Natural killer cell treated with Interleukin-12 subunit alpha and Interleukin-12 subunit beta and Interleukin-15 and Interleukin-18, amount 100 ng/mL, for 72 hours (primary cell): ENCODE results near the gene RCAN3. TPM values are rescaled to one million over a fixed set of nuclear protein-coding genes. Genes with fewer than 3 reads are reported as not detected.
A peak's percentile ranks its signal among the peaks of the same experiment; 100 is the strongest.

ENCODE experiments used
- ATAC-seq, 2 donors: fragments of 150-1000 bp; cut with Tn5 transposase in 1 of 2; sonication (Bioruptor Pico), chemical (Tn5 transposase) in 1 of 2; 2 replicates each; pipeline ENCODE4 v1.10.0; 2021
- DNase-seq: peaks from one replicate; pipeline ENCODE4 v3.0.0; 2022; ENCODE audit warnings: low spot score
- H3K27ac Mint-ChIP-seq, 2 donors: 1 replicate in 1 of 2; 2 replicates in 1 of 2; pipeline ENCODE4 v1.8.0; 2022; ENCODE audit warnings: mixed read lengths in 2 of 2, mild to moderate bottlenecking in 1 of 2, moderate library complexity in 1 of 2
- H3K27me3 Mint-ChIP-seq, 2 donors: 1 replicate in 1 of 2; 2 replicates in 1 of 2; pipeline ENCODE4 v1.8.0; 2022; ENCODE audit warnings: mixed read lengths in 2 of 2
- H3K36me3 Mint-ChIP-seq: one replicate; pipeline ENCODE4 v1.8.0; 2022; ENCODE audit warnings: mixed read lengths
- H3K4me1 Mint-ChIP-seq, 2 donors: 1 replicate in 1 of 2; 2 replicates in 1 of 2; pipeline ENCODE4 v1.8.0; 2022; ENCODE audit warnings: low read depth in 2 of 2, mixed read lengths in 2 of 2, mild to moderate bottlenecking in 1 of 2
- H3K4me3 Mint-ChIP-seq: one replicate; pipeline ENCODE4 v1.8.0; 2022; ENCODE audit warnings: mixed read lengths
- H3K9me3 Mint-ChIP-seq: 2 replicates; pipeline ENCODE4 v1.8.0; 2022; ENCODE audit warnings: mixed read lengths
- total RNA-seq, 2 donors: library from RNA; stranded (reverse); gene quantifications; one replicate each; pipeline ENCODE4 v1.2.3, GENCODE V29; 2022

RCAN3 gene
- total RNA-seq, 2 donors from 2014 or later, result 1.9 to 2.7 TPM

DNA sequence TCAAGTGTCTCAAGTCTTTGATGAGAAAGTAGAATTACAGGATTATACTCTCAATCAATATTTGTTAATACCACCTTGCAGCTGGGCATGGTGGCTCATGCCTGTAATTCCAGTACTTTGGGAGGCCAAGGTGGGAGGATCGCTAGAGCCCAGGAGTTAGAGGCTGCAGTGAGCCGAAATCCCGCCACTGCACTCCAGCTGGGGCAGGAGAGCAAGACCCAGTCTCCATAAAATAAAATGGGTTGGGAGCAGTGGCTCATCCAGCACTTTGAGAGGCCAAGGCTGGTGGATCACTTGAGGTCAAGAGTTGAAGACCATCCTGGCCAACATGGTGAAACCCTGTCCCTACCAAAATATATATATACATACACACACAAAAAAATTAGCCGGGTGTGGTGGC is 52.1 kb downstream of the RCAN3 start:
- Mint-ChIP-seq H3K27me3 (peaks cover 36 to 41% of the 10 kb centered on the region in 2 donors), H3K36me3 (no peaks in the 10 kb centered on the region), H3K4me3 (no peak overlapping the region), H3K4me1 (peaks cover 0 to 3% of the 10 kb centered on the region in 2 donors), H3K9me3 (no peaks in the 10 kb centered on the region), H3K27ac (no peak overlapping the region)
- ATAC-seq, result no peak
- DNase-seq, result no peak

DNA sequence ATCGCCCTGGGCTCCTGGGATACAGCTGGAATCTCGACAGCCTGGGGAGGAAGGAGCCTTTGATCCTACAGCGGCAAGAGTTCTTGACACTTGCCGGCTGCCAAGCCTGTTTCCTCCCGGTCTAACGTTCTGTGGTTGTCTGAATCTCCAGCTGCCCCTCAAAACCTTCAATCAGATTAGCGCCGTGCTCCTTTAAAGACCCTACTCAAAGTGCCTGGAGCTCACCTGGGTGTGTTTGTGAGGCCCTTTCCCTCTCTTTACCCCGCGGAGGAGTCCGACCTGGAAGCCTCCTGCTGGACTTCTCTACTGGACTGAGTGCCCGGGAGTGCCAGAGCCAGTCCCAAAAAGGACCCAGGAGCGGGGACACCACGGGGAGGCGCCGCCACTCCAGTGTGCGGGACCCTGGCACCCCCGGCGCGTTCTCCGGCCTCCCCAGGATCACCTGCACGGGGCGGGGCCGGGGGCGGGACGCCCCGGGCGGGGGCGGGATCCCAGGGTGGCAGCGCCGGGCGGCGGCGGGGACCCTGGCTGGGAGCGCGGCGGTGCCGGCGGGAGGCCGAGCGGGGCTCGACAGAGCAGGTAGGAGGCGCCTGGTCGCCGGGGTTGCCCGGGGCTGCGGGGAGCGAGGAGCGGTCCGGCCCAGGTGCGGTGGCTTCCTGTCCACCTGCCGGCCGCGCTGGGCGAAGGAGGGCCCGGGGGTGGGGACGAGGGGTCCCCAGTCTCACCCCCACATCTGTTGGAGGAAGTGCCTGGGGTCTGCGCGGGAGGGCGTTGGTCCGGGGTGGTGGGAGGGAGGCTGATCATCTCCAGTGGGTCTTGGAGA is 53.2 kb downstream of the RCAN3 start, which contains the start of gene NCMAP:
TSS of gene NCMAP (plus strand) at position 497 of the 823 bp plus-strand sequence. CDS start 39,344 bp downstream, outside the sequence.
- H3K36me3 Mint-ChIP-seq, result no peaks in the 10 kb centered on the region
- peak in 1 of 2 donors; percentile 29 for ATAC-seq
- DNase-seq, result no peak
- peak within 1 kb of the TSS; percentile 16 for H3K4me3 Mint-ChIP-seq
- H3K27ac Mint-ChIP-seq, result no peak within 1 kb of the TSS
- H3K27me3 Mint-ChIP-seq, result peaks cover 37 to 41% of the 10 kb centered on the region in 2 donors
- H3K9me3 Mint-ChIP-seq, result no peaks in the 10 kb centered on the region
- H3K4me1 Mint-ChIP-seq, result peaks cover 0 to 3% of the 10 kb centered on the region in 2 donors

DNA sequence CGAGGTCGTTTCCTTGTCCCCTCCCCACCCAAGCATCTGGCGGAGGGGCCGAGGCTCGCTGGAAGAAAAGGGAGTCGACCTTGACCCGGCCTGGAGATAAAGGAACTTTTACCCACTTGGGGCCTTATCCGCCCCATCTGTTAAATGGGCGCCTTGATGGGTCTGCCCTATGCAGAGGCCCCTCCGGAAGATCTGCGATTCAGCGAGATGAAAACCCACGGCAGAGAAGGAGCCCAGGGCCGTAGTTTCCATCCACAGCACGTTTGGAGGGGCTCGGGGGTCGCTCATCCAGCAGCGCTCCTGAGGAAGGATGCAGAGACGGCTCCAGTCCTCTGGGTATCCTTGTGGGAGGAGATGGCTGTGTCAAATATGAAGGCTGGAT is 53.8 kb downstream of the RCAN3 start:
- peaks cover 0 to 3% of the 10 kb centered on the region in 2 donors for H3K4me1 Mint-ChIP-seq
- H3K4me3 Mint-ChIP-seq, result no peak overlapping the region
- peaks cover 34 to 37% of the 10 kb centered on the region in 2 donors for H3K27me3 Mint-ChIP-seq
- no peaks in the 10 kb centered on the region for H3K36me3 Mint-ChIP-seq
- DNase-seq, result no peak
- H3K27ac Mint-ChIP-seq, result no peak overlapping the region
- no peak for ATAC-seq
- no peaks in the 10 kb centered on the region for H3K9me3 Mint-ChIP-seq

DNA sequence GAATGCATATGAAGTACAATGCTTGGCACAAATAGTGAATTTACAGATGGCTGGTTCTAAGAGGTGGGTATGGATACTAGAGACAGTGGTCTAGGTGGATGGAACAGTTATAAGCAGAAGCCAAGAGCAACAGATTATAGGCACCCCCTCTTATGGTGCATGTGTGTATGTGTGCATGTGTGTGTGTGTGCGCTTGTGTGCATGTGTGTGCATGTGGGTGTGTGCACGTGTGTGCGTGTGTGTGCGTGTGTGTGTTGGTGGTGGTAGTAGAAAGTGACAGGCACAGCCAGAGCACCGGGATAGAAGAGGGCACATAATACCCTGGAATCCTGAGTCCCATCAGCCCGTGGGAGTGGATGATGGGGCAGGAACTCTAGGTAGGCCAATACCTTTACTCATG is 54.6 kb downstream of the RCAN3 start:
- Mint-ChIP-seq H3K27me3 (peaks cover 32 to 38% of the 10 kb centered on the region in 2 donors), H3K36me3 (no peaks in the 10 kb centered on the region), H3K9me3 (no peaks in the 10 kb centered on the region), H3K27ac (no peak overlapping the region), H3K4me3 (no peak overlapping the region), H3K4me1 (peaks cover 0 to 3% of the 10 kb centered on the region in 2 donors)
- no peak for DNase-seq
- ATAC-seq, result no peak

DNA sequence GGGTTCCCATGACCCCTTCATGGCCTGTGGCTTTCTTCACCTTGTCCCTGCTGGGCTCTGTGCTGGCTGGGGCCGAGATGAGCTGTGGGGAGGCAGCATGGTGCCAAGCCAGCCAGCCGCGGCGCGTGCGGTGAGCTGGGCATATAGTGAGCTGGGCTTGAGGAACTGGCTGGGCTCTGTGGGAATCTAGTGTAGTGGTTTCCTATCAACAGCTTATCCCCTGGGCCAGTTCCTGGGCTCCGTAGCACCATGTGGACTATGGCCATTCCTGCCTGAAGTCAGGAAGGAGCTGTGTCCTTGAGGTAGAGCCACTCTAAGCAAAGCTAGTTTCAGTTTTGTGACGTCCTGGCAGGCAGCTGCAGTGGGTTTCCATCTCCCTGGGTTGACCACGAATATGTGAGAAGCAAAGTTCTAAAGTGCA is 55.1 kb downstream of the RCAN3 start:
- Mint-ChIP-seq H3K36me3 (no peaks in the 10 kb centered on the region), H3K27ac (no peak overlapping the region), H3K9me3 (no peaks in the 10 kb centered on the region), H3K4me3 (no peak overlapping the region), H3K4me1 (peaks cover 0 to 3% of the 10 kb centered on the region in 2 donors), H3K27me3 (peaks cover 31 to 40% of the 10 kb centered on the region in 2 donors)
- DNase-seq (no peak), ATAC-seq (no peak)

DNA sequence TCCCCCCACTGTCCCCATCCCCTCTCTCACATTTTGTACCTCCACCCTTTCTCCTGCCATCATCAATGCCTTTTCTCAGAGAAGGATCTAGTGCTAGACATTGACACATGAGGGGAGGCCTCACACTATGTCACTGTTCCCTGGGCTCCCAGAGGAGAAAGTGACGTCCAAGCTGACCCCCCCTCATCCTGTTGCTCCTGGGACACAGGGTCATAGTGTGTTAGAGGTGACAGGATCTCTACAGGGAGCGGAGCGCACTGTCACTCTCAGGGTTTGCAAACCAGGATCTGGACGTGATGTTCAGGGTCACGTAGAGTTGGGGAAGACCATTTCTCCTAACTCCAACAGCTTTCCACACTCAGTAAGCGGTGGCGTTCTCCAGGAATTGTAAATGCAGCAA is 55.8 kb downstream of the RCAN3 start:
- Mint-ChIP-seq H3K4me1 (peaks cover 0 to 3% of the 10 kb centered on the region in 2 donors), H3K27me3 (peaks cover 32 to 43% of the 10 kb centered on the region in 2 donors), H3K36me3 (no peaks in the 10 kb centered on the region), H3K9me3 (no peaks in the 10 kb centered on the region), H3K4me3 (no peak overlapping the region), H3K27ac (no peak overlapping the region)
- DNase-seq (no peak), ATAC-seq (no peak)

DNA sequence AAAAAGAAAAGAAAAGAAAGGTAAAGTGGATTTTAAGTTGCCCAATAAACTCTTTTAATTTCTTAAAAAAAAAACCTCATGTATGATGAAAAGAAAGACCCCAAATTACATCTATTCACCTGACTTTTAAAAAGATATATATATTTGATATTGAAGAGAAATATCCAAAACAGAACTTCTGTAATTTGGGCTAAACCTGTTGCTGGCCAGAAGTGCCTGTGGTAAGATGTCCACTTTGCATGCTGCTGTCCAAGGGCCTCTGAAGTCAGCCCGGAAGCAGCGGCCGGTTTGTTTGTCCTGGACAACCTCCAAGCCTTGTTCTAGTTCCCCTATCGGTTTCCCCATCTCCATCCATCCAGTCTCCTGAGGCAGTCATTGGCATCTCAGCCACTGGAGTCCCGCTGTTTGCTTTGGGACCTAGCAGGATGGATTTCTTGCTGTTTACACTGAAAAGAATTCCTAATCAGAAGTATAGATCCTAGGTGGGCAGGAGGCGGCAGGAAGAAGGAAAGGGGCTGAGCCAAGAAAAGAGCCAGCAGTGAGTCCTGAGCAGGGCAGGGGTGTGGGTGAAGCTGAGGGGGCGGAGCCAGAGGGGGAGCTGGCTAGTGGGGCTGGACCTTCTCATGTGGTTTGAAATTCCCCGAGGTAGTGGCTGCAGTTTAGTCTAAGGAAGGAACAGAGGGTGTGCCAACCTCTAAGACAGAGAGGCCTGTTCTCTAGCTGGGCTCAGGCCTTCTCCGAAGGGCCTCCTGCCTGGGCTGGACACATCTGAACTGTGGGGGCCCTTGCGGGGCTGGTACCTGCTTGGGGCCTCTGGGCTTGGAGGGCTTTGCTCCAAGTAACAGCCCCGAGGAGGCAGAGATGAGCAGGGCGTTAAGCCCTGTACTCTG is 56.5 kb downstream of the RCAN3 start:
- Mint-ChIP-seq H3K4me1 (peaks cover 0 to 3% of the 10 kb centered on the region in 2 donors), H3K27me3 (peaks cover 28 to 36% of the 10 kb centered on the region in 2 donors), H3K9me3 (no peaks in the 10 kb centered on the region), H3K36me3 (no peaks in the 10 kb centered on the region), H3K4me3 (no peak overlapping the region), H3K27ac (no peak overlapping the region)
- DNase-seq, result no peak
- no peak for ATAC-seq

DNA sequence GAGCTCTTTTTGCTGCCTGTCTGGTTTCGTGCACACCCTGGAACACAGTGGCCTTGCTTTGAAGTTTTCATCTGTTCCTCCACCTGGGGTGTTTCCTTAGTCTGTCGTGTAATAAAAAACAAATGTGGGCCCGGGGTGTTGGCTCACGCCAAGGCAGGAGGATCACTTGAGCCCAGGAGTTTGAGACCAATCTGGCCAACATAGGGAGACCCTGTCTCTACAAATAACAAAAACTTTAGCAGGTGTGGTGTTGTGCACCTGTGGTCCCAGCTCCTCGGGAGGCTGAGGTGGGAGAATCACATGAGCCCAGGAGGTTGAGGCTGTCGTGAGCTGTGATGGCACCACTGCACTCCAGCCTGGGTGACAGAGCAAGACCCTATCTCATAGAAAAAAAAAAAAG is 57.7 kb downstream of the RCAN3 start:
- peaks cover 0 to 3% of the 10 kb centered on the region in 2 donors for H3K4me1 Mint-ChIP-seq
- H3K4me3 Mint-ChIP-seq, result no peak overlapping the region
- DNase-seq, result no peak

DNA sequence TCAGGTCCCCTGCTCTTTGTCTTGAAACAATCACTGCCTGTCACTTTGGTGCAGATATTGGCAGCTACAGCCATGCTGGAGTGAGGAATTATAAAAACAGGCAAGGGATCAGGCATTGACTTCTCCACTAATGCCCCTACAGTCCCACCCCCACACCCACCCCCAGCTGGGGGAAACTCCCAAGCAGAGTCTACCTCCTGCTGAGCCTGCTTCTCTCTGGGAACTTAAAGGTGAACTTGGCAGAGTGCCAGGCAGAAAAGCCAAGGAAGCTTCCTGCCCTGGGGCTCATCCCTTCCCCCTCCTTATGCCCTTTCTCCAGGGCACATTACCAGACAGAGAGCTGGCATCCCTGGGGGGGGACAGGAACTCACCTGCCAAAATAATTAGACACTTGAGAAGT is 60.0 kb downstream of the RCAN3 start:
- ATAC-seq, result no peak
- Mint-ChIP-seq H3K27ac (no peak overlapping the region), H3K9me3 (no peaks in the 10 kb centered on the region), H3K36me3 (no peaks in the 10 kb centered on the region), H3K4me1 (no peaks in the 10 kb centered on the region), H3K27me3 (peaks cover 15 to 21% of the 10 kb centered on the region in 2 donors), H3K4me3 (no peak overlapping the region)
- no peak for DNase-seq

More for the DNA sequence above, 57.7 kb downstream of the RCAN3 start:
- no peaks in the 10 kb centered on the region for H3K9me3 Mint-ChIP-seq
- peaks cover 24 to 29% of the 10 kb centered on the region in 2 donors for H3K27me3 Mint-ChIP-seq
- no peak for ATAC-seq
- no peaks in the 10 kb centered on the region for H3K36me3 Mint-ChIP-seq
- H3K27ac Mint-ChIP-seq, result no peak overlapping the region

DNA sequence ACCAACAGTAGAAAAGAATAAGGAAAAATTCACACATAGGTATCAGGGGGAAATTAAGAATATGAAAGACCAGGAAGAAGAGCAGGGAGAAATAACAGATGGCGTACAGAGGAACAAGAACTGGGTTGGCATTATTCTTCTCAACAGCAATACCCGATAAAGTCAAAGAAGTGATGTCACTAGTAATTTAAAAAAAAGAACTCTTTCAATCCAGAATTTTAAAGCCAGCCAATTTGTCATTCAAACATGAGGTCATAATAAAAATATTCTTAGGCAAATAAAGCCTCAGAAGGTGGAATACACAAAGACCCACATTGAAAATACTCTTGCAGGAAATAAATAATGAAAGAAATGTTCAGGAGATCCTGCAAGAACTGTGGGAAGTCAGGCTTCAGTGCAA is 62.1 kb downstream of the RCAN3 start:
- Mint-ChIP-seq H3K9me3 (no peaks in the 10 kb centered on the region), H3K27ac (no peak overlapping the region), H3K4me1 (no peaks in the 10 kb centered on the region), H3K4me3 (no peak overlapping the region), H3K36me3 (no peaks in the 10 kb centered on the region), H3K27me3 (peaks cover 15 to 16% of the 10 kb centered on the region in 2 donors)
- ATAC-seq, result no peak
- no peak for DNase-seq

DNA sequence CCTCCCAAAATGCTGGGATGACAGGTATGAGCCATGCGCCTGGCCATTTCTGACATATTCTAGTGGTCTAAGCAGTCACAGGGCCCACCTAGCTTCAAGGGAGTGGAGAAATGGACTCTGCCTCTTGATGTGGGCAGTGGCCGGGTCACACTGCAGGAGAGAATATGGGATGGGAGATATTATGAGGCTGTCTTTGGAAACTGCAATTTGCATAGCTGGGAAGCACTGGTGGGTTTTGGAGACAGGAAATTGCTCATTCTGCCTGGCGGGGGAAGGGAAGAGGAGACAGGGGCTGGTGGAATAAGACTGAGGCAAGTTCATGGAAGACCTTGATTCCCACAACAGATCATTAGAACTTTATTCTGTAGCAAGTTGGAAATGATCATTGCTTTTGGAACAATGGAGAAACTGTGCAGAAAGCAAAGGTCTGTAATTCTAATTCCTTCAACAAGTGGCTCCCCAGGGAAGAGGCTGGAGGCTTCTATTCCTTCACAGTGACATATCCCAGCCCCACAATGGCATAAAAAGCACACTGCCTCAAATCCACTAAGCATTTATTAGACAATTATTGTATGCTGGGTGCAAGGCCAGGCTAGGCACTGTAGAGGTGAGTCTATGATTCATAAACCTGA is 63.7 kb downstream of the RCAN3 start:
- Mint-ChIP-seq H3K27ac (no peak overlapping the region), H3K36me3 (no peaks in the 10 kb centered on the region), H3K9me3 (no peaks in the 10 kb centered on the region), H3K27me3 (peaks cover 15% of the 10 kb centered on the region in 2 donors), H3K4me3 (no peak overlapping the region), H3K4me1 (no peaks in the 10 kb centered on the region)
- ATAC-seq (no peak), DNase-seq (no peak)

DNA sequence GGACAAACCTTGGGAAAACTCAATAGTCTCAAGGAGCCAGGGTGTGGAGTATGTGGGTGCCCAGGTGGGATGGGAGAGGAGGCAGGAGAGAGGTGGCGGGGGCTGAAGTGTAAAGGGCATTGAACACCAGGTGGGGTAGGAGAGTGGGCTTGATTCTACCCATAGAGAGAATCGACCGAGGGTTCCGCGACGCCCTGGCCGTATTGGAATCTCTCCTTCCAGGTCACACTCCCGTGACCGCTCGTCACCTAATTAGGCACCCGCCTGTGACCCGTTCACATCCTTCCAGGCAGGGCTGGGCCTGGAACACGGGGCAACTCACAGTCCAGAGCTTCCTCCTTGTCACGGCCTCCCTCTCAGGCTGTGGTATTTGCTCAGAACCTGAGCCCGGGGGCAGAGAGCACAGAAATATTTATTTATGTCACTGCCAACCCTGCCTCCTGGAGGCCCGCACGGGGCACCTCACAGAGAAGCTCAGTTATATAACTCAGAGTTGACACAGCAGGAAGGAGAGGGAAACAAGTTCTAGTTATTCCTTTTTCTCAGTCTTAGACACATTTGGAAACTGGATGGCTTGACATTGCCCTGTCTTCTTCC is 65.3 kb downstream of the RCAN3 start:
- Mint-ChIP-seq H3K27me3 (peaks cover 2 to 14% of the 10 kb centered on the region in 2 donors), H3K27ac (no peak overlapping the region), H3K9me3 (no peaks in the 10 kb centered on the region), H3K36me3 (no peaks in the 10 kb centered on the region), H3K4me1 (peaks cover 7 to 9% of the 10 kb centered on the region in 2 donors), H3K4me3 (no peak overlapping the region)
- peak; percentile 3 for DNase-seq
- no peak for ATAC-seq

DNA sequence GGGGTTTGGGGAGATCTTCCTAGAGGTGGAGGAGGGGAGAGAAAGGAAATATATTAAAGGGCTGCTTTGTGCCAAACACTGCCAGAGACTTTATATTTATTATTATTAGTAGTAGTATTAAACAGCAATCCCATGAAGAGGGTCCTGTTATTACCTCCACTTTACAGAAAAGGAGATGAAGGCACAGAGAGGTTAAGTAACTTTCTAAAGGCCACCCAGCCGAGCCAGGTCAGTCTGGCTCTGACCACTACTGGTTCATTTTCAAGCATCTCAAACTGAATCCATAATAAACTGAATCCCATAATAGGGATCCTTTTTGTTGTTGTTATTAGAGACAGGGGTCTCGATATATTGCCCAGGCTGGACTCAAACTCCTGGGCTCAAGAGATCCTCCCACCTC is 65.8 kb downstream of the RCAN3 start:
- Mint-ChIP-seq H3K9me3 (no peaks in the 10 kb centered on the region), H3K27me3 (peaks cover 0 to 12% of the 10 kb centered on the region in 2 donors), H3K4me1 (peaks cover 7 to 9% of the 10 kb centered on the region in 2 donors), H3K4me3 (no peak overlapping the region), H3K36me3 (no peaks in the 10 kb centered on the region), H3K27ac (no peak overlapping the region)
- DNase-seq (no peak), ATAC-seq (no peak)
